Neural progenitor cell (in vitro differentiated cells): ENCODE results near the gene TMEM254.

ENCODE experiments used
- EZH2 ChIP-seq: fragments of 200-600 bp; sonication (generic); IDR thresholded peaks from 2 replicates; pipeline ENCODE4 v1.6.1; 2017; ENCODE audit warnings: antibody characterized with exemption, mild to moderate bottlenecking, moderate library complexity
- TF ChIP-seq, protein P1 (sequence below): fragments of 200-600 bp; sonication (generic); IDR thresholded peaks from 2 replicates; pipeline ENCODE4 v1.5.1; 2017; ENCODE audit warnings: antibody characterized with exemption, mild to moderate bottlenecking

GRCh38 chr10:80046629-80047441 is 31.6 kb upstream of the TMEM254 start:
- TF ChIP-seq, protein P1, sequence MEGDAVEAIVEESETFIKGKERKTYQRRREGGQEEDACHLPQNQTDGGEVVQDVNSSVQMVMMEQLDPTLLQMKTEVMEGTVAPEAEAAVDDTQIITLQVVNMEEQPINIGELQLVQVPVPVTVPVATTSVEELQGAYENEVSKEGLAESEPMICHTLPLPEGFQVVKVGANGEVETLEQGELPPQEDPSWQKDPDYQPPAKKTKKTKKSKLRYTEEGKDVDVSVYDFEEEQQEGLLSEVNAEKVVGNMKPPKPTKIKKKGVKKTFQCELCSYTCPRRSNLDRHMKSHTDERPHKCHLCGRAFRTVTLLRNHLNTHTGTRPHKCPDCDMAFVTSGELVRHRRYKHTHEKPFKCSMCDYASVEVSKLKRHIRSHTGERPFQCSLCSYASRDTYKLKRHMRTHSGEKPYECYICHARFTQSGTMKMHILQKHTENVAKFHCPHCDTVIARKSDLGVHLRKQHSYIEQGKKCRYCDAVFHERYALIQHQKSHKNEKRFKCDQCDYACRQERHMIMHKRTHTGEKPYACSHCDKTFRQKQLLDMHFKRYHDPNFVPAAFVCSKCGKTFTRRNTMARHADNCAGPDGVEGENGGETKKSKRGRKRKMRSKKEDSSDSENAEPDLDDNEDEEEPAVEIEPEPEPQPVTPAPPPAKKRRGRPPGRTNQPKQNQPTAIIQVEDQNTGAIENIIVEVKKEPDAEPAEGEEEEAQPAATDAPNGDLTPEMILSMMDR = peak; percentile 97
- TF ChIP-seq EZH2 = no peak
